GM21367 (cell line): ENCODE measurements around the gene LARP4.
"Not testable (repeated sequence)": the region's sequence is repeated elsewhere in the genome, so short reads cannot be mapped to it uniquely, and the experiment has no call there.

Experiments used
- ATAC-seq: cut with Tn5 transposase; IDR thresholded peaks from one replicate; pipeline ENCODE4 v1.9.1; 2021; ENCODE audit not compliant: unreplicated experiment

The LARP4 gene

GRCh38 chr12:50400104-50400637, 514 bp upstream of the LARP4 start:
- ATAC-seq = no peak

- no peak for ATAC-seq
Measured at GRCh38 chr12:50401500-50402081, 906 bp downstream of the LARP4 start.

GRCh38 chr12:50402264-50403000, 1.7 kb downstream of the LARP4 start:
- no peak for ATAC-seq

- ATAC-seq = no peak
Measured at GRCh38 chr12:50403001-50403440, 2.3 kb downstream of the LARP4 start.

GRCh38 chr12:50404307-50404706, 3.6 kb downstream of the LARP4 start:
- ATAC-seq = no peak

- ATAC-seq = no peak
Measured at GRCh38 chr12:50411051-50411660, 10.5 kb downstream of the LARP4 start.

- no peak for ATAC-seq
Measured at GRCh38 chr12:50415899-50416479, 15.3 kb downstream of the LARP4 start.

- no peak for ATAC-seq
Measured at GRCh38 chr12:50419112-50419909, 18.6 kb downstream of the LARP4 start.

GRCh38 chr12:50422855-50423254, 22.2 kb downstream of the LARP4 start:
- not testable (repeated sequence) for ATAC-seq

- ATAC-seq = not testable (repeated sequence)
Measured at GRCh38 chr12:50423342-50423741, 22.7 kb downstream of the LARP4 start.

- ATAC-seq = no peak
Measured at GRCh38 chr12:50425589-50426258, 25.0 kb downstream of the LARP4 start.

GRCh38 chr12:50431656-50432055, 31.0 kb downstream of the LARP4 start:
- not testable (repeated sequence) for ATAC-seq

- no peak for ATAC-seq
Measured at GRCh38 chr12:50440288-50440687, 39.6 kb downstream of the LARP4 start.

GRCh38 chr12:50441763-50442162, 41.1 kb downstream of the LARP4 start:
- no peak for ATAC-seq

- ATAC-seq = no peak
Measured at GRCh38 chr12:50442178-50442908, 41.7 kb downstream of the LARP4 start.

- not testable (repeated sequence) for ATAC-seq
Measured at GRCh38 chr12:50449671-50450070, 49.0 kb downstream of the LARP4 start.

GRCh38 chr12:50452795-50453194, 52.1 kb downstream of the LARP4 start:
- no peak for ATAC-seq

- ATAC-seq = no peak
Measured at GRCh38 chr12:50453872-50454271, 53.2 kb downstream of the LARP4 start.

- ATAC-seq = no peak
Measured at GRCh38 chr12:50458606-50459005, 57.9 kb downstream of the LARP4 start.

- no peak for ATAC-seq
Measured at GRCh38 chr12:50467439-50467838, 66.8 kb downstream of the LARP4 start.
